GM19395 (cell line): ENCODE data around the gene ITIH3.

Experiments
- ATAC-seq: cut with Tn5 transposase; IDR thresholded peaks from one replicate; pipeline ENCODE4 v1.9.1; 2021; ENCODE audit warnings: mild to moderate bottlenecking, moderate library complexity; ENCODE audit not compliant: unreplicated experiment

Gene ITIH3

DNA sequence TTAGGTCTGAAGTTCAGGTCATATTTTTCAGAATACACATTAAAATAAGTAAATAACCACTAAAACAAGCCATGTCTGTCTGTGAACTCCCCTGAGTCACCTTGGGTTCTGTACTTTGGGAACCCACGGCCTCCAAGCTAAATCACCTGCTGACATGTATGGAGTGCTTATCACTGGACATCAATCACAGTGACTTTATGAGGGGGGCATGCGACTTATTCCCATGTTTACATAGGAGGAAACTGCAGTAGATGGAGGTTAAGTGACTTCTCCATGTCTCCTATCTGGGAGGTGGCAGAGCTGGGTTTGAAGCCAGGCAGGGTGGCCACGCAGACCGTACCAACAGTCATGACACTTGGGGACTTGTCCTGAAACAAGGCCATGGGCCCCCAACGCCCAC lies 27.8 kb downstream of the ITIH3 start:
- ATAC-seq, result no peak

DNA sequence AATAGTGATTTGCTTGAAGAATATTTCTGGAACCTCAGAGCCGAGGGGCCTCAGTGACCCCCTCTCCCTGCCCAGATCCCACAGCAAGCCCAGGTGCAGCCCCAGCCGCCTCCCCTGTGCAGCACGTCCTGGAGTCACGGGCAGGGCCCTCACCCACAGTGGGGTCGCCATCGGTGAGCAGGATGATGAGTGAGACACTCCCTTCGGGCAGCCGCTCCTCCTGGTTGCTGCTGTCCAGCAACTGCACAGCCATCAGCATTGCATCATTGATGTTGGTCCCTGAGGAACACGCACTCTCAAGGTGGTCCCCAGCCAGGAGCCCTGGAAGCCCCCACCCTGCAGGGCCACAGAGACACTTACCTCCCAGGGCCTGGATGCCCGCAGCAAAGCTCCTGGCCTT lies 29.4 kb downstream of the ITIH3 start:
- ATAC-seq, result no peak

DNA sequence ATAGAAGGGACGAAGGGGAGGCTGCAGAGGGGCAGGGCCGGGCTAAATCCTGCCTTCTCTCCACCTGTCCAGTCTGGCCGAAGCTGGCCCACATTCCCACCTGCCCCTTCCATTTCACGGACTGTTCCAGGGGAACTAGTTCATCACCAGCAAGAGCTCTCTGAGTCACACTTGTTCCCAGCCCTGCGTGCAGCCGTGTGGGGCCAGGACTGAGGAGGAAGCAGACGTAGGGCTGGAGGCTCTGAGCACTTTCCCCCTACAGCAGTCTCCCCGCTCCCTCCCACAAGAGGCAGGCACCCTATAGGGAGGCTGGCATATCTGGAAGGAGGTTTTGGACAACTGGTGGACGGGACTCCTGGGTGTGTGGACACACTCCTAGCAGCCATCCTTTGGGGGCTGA lies 32.8 kb downstream of the ITIH3 start:
- no peak for ATAC-seq

DNA sequence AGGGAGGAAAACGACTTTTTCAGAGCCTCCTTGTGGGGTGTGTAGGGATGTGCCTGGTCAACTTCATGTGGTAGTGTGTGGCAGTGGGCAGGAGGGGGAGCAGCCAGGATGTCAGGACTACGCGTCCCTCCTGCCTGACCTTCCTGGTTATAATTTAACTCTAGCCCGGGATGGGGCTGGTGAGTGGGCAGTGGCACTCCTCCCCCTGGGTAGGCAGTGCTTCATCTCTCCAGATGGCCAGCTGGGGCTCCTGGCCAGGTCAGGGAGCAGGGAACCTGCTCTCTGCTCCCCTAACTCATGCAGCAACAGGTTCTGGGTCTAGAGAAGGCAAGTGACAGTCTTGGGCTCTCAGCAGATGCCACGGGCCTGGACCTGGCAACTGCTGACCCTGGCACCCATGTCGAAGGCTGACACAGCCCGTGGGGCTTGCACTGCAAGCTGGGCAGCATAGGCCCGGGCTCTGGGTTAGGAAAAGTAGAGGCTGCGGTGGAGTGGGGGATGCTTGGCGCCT lies 33.3 kb downstream of the ITIH3 start:
- ATAC-seq, result no peak

DNA sequence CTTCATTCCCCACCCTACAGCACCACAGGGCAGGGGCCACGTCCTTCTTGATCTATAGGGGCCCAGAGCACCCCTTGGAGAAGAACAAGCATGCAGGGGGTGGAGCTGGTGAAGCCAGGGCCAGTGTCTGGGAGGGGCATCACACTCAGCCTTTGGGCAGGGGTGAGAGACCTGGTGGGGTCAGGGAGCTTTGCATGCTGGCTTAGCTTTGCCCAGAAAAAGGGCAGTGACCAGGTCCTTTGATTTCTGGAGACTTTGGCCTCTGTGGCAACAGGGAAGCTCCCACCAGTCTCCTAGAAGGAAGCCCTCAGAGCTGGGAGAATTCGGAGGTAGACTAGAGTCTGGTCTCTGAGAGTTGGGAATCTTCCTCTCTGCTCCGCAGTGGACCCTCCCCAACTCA lies 34.9 kb downstream of the ITIH3 start:
- no peak for ATAC-seq

DNA sequence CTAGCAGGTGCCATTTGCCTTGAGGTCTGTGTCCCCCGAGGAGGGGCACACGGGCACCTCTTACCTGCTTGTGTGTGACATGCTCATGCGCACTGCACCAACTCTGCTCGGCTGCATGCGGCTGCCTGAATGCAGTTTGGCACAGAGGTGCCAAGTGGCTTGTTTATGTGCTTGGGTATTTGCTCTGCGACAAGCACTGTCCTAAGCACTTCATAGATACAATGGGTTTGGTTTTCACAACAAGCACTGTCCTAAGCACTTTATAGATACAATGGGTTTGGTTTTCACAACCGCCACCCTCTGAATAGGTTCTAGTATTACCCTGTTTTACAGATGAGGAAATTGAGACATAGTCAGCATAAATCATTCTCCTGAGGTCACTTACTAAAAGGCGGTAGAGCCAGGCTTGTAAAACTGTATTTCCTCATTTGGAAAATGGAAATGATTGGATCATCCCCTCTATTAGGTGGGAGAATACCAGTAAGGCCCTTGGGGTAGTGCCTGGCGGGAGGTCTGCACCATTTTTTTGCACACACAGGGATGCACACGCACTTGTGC lies 35.4 kb downstream of the ITIH3 start:
- ATAC-seq, result no peak

DNA sequence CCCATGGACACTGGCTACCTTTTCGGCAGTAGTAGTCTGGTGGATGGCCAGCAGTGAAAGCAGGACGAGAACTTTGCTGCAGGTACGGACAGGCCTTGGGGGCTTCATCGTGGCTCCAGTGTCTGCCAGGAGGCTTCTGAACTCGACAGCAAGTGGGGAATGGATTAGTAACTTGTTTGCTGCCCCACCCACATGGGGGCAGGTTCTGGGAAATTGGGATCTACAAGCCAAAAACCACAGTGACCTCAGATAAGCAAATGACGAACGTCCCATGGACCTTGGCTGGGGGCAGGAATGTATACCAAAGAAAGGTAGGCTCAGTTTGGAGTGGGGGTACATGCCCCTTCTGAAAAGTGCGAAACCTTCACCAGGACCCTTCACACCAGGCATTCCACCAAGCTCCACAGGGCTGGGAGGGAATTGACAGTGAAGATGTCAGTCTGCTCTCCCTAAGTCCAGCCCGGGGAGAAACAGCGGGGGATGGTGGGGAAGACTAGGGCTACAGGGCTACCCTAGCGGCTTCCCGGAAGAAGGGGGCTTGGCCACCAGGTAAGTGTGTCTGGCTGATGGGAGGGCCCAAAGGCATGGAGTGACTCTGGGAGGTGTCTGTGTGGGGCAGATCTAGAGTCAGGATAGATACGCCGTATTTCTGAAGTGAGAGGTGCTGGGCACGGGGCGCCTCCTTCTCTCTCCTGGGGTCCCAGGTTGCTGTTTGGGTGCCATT lies 36.1 kb downstream of the ITIH3 start, which contains the start of gene ITIH4:
TSS of gene ITIH4 (minus strand) at position 138 of the 724 bp plus-strand sequence. CDS start at position 108, 30 bp downstream.
- ATAC-seq, result no peak

DNA sequence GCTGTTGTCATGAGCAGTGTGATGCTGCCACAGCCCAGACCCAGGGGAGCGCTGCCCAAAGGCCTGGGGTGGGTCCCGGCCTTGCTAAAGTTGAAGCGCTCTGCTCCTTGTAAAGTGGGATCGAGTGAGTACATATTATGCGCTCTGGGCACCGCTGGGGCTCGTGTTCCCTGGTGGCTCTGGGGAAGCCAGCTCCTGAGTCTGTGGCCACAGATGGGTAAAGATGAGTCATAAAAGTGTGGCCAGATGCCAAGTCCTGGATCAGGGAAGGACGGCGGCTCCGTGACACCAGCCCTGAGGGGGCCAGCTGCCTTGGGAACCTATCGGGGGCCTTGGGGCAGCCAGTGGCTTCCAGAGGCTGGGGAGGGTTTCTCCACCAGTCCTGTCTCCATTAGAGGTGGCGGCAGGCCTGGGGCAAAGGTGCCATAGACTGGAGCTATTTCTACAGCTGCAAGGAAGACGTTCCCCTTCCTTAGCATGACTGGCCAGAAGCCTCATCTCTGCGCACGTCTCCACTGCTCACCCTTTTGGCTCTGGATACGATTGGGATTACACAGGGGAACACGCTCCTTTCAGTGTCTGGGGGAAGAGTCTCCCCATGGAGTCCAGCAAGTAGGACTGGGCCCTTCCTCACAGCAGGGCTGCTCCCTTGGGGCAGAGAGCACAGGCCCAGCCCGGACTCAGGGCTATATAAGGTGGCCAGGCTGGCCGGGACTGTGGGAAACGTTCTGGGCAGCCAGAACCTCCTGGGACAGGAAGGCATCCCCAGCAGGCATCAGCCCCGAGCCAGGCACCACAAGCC lies 37.1 kb downstream of the ITIH3 start:
- ATAC-seq, result no peak

DNA sequence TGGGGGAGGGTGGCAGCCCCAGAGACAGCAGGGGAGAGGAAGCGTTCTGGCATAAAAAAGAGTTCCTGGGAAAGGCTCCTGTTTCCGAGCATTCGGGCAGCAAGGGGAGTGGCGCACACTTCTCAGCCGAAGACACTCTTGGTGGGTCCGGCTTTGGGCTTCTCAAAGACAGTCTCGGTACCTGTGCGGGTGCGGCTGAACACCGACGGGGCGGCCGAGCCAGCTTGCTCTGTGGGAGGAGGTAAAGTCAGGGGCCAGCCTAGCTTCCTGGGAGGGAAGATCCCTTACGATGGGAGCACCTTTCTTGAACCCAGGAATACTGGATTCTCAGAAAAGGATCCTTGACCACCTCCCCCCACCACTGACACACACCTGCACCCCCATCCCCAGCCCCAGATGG lies 38.6 kb downstream of the ITIH3 start:
- ATAC-seq, result no peak

DNA sequence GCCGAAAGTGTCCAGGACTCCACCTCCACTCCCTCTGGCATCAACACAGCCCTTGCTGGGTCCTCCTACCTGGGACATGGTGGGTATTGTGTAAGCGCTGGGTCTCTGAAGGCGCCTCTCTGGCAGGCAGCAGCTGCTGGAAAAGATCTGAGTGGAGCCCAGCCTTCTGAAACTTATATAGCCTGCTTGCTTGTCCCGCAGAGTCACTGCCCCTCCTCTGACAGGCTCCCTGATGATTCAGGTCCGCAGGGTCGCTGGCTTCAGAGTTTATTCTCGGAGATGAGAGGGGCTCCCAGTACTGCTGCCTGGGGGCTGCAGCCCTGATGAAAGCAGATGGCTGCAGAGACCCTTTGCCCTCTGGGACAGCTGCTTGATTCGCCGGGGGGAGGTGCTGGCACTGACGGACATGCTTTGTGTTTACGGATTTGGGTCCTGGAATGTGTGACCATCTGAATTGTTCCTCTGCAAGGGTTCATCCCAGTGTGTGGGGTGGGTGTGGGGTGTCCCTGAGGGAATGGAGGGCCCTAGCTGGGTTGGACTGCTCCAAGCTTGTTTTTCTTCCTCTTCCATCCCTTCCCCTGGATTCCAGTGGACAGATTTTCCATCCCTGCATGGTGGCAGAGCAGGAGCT lies 40.4 kb downstream of the ITIH3 start, which contains the start of gene MUSTN1:
TSS of gene MUSTN1 (minus strand) at position 149 of the 631 bp plus-strand sequence. CDS start at position 78, 71 bp downstream.
- ATAC-seq, result no peak

DNA sequence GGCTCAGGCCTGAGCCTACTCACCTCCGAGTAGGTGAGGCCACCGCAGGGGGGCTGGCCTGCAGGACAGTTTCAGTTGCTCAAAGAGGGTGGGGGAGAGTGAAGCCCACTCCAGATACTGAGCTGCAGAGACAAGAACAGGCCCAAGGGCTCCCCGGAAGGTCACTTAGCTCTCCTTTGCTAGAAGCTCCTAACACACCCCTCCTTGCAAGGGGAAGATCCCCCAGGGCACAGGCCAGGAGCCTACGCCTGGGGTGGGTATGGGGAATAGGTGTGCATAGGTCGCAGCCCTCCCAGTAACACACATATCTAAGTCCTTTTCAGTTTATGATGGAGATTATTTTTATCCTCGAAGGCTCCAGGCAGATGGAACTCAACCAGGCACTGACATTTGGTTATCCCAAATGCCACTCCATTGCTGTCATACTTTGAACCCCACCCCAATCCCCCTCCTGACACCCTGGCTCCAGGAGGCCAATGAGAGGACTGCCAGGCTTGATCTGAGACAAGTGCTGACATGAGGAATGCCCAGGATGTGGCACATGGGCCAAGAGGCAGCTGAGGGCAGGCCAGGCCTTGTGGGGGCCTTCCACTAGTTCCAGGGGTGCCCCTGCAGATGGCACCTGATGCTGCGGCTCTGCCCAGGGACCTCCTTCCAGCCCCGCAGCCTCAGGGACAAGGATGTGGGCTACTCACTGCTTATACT lies 41.3 kb downstream of the ITIH3 start:
- ATAC-seq, result no peak

DNA sequence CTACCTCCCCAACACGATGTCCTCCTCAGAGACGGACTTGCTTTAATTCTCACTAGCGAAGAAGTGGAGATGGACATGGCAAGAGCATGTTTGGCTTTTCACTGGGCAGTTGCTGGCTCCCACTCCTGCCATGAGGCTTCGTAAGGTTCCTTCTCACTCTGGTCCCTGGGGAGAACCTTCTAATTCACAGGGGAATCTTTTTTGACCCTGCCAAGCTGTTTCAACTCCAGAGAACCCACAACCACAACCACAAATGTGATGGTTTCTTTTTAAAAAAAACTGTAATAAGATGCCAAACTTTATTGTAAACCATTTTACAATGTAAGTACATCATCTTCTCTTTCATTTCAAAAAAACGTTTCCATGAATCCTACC lies 41.9 kb downstream of the ITIH3 start:
- no peak for ATAC-seq

DNA sequence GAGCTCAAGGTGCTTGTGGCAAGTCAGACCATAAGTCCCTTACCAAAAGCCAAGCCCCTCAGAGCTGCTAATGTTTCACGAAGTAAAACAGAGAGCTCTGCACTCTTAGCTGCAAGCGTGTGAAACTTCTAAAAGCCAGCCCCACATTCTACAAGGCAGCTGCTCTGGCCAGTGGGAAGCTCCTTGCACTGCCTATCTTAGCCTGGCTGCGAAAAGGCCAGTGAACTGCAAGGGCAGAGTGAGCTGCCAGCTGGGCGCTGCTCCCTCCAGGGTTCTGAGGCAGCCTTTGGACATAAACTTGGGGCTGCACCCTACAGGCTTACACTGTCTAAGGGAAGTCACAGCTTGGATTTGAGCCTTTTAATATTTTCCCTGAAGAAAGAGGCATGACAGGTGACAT lies 42.4 kb downstream of the ITIH3 start:
- no peak for ATAC-seq

DNA sequence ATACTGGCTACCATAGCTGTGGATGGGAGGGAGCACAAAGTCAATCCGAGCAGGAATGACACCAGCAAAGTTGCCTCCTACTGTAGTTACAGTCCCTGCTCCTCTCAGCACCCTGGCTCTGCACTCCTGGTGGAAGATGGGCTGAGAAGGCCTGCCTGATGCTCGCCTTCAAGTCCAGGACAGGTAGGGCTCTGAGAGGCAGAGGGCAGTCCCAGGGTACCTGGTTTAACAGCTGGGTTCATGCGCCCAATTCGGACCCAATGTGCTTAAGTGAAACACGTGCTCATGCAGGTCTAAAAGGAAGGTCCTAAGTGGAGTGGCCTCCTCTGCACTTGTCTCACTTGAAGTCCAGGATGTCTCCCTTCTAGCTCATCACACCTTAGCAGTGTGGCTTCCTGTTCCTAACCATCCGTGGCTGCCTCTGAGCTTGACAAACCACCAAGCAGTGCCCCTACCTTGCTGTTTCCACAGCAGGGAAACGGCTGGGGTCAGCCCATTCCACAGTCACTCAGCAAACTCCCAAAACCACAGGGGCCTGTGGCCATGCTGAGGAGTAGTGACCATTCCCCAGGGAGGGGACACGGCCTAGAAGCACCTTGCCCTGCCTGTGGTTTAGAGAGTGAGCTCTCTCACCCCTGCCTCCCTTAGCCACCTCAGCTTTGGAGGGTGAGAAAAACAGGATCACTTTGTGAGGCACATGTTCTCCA lies 44.1 kb downstream of the ITIH3 start:
- ATAC-seq, result no peak

DNA sequence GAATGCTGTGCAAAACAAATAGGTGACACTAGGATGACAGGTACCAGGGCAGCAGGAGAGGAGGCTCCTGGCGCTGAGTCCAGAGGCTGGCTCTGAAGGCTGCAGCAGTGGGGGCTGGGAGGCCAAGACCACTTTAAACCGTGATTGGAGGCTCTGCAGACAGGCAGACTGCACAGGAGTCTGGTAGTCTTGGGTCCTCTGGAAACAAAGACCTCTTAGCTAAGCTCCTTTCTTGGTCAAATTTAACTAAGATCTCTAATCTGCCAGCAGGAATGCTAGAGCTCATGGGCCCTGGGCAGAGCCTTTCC lies 44.6 kb downstream of the ITIH3 start:
- no peak for ATAC-seq

DNA sequence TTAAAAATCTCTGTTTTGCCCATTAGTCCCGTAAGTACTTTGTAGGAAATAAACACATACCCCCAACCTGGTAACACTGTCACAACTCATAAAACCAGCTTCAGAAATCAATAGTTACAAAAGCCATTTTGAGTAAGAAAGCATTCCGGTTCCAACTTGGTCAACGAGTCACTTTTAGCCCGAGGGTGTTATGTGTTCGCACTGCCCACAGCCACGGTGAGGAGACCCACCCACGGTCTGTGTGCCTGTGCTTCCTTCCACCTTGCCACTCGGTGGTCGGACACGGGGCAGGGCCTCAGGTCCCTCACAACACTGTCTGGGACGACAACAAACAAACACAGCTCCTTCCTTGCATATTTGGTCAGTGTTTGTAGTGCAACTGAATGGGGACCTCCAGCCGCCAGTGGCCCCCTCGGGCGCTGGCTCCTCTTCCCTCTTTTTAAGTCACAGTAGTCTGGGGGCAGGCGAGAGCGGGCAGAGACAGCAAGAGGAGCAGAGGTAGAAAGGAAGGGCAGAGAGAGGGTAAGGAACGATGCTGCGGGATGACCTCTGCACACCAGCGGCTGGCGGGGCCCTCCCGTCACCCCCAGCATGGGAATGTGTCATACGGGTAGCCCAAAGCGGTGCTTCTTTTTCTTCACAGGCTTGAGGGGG lies 45.4 kb downstream of the ITIH3 start:
- ATAC-seq, result no peak

DNA sequence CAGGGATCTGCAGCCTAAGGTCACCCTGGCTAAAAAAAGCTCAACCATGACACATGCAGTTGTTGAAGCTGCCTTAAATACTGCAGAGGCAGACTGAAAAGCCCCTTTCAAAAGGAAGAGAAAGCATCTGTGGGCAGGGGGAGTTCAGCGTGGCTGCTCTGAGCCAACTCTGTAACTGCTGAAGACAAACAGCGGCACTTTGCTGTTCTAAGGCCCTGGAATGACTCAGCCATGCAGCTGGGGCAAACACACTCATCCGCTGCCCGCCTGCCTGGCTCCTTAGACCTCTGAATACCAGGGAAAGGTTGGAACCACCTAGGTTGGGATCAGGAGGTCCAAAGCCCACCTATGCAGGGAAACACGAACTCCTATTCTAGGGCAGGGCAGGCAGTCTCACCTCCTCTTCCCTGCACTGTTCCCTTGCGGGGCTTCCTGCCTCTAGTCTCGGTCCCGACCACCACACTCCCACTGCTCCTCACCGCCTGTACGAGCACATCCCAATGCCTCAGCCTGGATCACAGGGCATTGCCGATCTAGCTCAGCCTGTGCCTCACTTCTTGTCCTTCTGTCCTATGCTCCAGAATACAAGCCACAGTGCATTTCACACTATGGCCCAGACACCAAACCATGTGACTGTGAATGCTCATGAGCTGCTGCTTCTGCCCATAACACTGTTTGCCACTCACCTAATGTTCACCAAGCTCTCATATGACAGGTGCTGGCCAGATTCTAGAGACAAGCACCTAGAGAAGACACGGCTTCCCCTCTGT lies 46.8 kb downstream of the ITIH3 start:
- ATAC-seq, result no peak

DNA sequence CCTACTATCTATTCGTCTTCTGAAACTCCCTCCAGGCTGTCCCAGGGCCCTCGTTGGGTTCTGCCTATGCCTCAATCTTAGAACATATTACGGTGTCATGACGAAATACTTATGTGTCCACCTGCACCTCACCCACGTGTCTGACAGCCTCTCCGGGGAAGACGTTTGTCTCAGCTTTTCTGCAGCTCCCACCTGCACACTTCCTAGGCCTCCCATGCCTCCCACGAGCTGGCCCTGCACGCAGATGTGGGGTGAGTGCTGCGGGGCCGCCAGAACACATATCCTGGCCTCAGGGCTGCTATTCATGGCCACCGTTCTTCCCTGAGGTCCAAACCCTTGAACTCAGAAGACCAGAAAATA lies 47.4 kb downstream of the ITIH3 start:
- no peak for ATAC-seq

DNA sequence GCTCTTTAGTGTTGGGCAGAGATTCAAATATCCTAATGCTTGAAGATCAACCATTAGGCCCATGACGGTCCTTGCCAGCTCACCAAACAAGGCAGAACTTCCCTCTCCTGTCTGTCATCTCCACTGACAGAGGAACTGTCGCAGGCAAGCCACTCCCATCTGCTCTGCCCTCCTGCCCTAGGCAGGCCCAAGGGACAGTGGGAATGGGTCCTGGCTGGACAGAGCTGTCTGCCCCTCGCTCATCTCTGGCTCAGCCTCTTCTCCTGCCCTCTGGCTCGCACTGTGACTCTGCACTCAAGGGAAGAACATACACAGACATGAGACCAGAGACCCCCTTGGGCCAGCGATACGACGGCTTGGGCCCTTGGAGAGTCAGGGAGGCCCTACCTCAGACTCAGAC lies 47.8 kb downstream of the ITIH3 start:
- no peak for ATAC-seq
